NB4 (cell line): ENCODE data around the gene ZNF286A.
"Not testable (repeated sequence)": the region's sequence is repeated elsewhere in the genome, so short reads cannot be mapped to it uniquely, and the experiment has no call there.

Experiments used
- POLR2A ChIP-seq: IDR thresholded peaks from 2 replicates; pipeline ENCODE4 v1.6.1; 2011; ENCODE audit warnings: mild to moderate bottlenecking; ENCODE audit not compliant: insufficient read length; ENCODE audit errors: extremely low read depth
- TF ChIP-seq, protein P1 (sequence below): IDR thresholded peaks from one replicate; pipeline ENCODE4 v1.5.1; 2012; ENCODE audit warnings: low read depth, low read length

- TF ChIP-seq, protein P1, sequence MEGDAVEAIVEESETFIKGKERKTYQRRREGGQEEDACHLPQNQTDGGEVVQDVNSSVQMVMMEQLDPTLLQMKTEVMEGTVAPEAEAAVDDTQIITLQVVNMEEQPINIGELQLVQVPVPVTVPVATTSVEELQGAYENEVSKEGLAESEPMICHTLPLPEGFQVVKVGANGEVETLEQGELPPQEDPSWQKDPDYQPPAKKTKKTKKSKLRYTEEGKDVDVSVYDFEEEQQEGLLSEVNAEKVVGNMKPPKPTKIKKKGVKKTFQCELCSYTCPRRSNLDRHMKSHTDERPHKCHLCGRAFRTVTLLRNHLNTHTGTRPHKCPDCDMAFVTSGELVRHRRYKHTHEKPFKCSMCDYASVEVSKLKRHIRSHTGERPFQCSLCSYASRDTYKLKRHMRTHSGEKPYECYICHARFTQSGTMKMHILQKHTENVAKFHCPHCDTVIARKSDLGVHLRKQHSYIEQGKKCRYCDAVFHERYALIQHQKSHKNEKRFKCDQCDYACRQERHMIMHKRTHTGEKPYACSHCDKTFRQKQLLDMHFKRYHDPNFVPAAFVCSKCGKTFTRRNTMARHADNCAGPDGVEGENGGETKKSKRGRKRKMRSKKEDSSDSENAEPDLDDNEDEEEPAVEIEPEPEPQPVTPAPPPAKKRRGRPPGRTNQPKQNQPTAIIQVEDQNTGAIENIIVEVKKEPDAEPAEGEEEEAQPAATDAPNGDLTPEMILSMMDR: not testable (repeated sequence)
- not testable (repeated sequence) for TF ChIP-seq POLR2A
These were observed 23.6 kb upstream of the ZNF286A start for GRCh38 chr17:15675991-15676390.
